K562 (cell line): ENCODE results near the gene PFDN2. TPM values are rescaled to one million over a fixed set of nuclear protein-coding genes. Genes with fewer than 3 reads are reported as not detected.

Source experiments
- C11orf30 ChIP-seq: fragments of 450-650 bp; IDR thresholded peaks from 2 replicates; pipeline ENCODE4 v1.6.1; 2016; ENCODE audit warnings: low read depth, mild to moderate bottlenecking
- HCFC1 ChIP-seq: IDR thresholded peaks from 2 replicates; pipeline ENCODE4 v1.6.1; 2012; ENCODE audit warnings: low read depth, low read length, improper control_type of control experiment
- NCOR1 ChIP-seq: fragments of 450-650 bp; IDR thresholded peaks from 2 replicates; pipeline ENCODE4 v1.6.1; 2016; ENCODE audit warnings: mild to moderate bottlenecking, moderate library complexity
- NFIX ChIP-seq: fragments of 250-450 bp; sonication (Bioruptor Pico); IDR thresholded peaks from 2 replicates; pipeline ENCODE4 v1.4.0; 2020; ENCODE audit warnings: low read depth, mild to moderate bottlenecking, moderate library complexity
- NRF1 ChIP-seq, 2 experiments: fragments of 450-650 bp; IDR thresholded peaks in 1 of 2; conservative IDR thresholded peaks in 1 of 2; 2 replicates each; pipeline ENCODE4 v1.6.1; 2014; ENCODE audit warnings: mild to moderate bottlenecking in 2 of 2
- REST ChIP-seq, 2 experiments: fragments of 450-650 bp; formaldehyde crosslinking in 1 of 2; IDR thresholded peaks; 2 replicates each; pipeline versions ENCODE4 v1.4.0 to v1.6.1; 2014 to 2020; ENCODE audit warnings: mild to moderate bottlenecking in 2 of 2, borderline replicate concordance in 1 of 2, low read depth in 1 of 2
- ZC3H11A ChIP-seq: IDR thresholded peaks from 2 replicates; pipeline ENCODE4 v1.6.1; 2012; ENCODE audit warnings: low read depth, low read length, improper control_type of control experiment
- ZNF232 ChIP-seq: sonication (generic); formaldehyde crosslinking; IDR thresholded peaks from 2 replicates; pipeline ENCODE4 v1.8.0; 2022; ENCODE audit warnings: mild to moderate bottlenecking, missing genetic modification reagents
- ZNF518B ChIP-seq: fragments of 250-450 bp; sonication (Bioruptor Pico); IDR thresholded peaks from 2 replicates; pipeline ENCODE4 v1.5.0; 2021; ENCODE audit warnings: mild to moderate bottlenecking, moderate library complexity
- polyA plus RNA-seq, 8 experiments: library from polyadenylated mRNA; depleted of rRNA in 4 of 8; stranded (reverse) in 5 of 8; unstranded in 3 of 8; fragments of >200 nt; fragmentation: Nextera tagmentation in 2 of 8; fragmentation: Illumina TruSeq in 1 of 8; extraction: Ambion mirVana in 2 of 8; extraction: Trizol in 1 of 8; gene quantifications; 2 replicates each; pipeline versions ENCODE4 v1.2.1 to v1.2.3, GENCODE V29; 2011 to 2014; ENCODE audit warnings: inconsistent platforms in 1 of 8, missing spikeins in 1 of 8
- total RNA-seq, 7 experiments: library from RNA; depleted of rRNA in 6 of 7; stranded (reverse); fragments of >200 nt in 6 of 7; fragmentation: Illumina TruSeq in 2 of 7; extraction: Trizol in 2 of 7; gene quantifications; 2 replicates each; pipeline versions ENCODE4 v1.2.1 to v1.2.3, GENCODE V29; 2011 to 2021; ENCODE audit warnings: low replicate concordance in 1 of 7

The PFDN2 gene
- total and polyA plus RNA-seq, 9 of the 15 experiments (the other 6 are each of a cell fraction or from before 2014, with no cell fraction given): 50.2 to 361 (median 144) TPM

- no peak for TF ChIP-seq REST (IDR thresholded peaks at IDR 0.05; ENCODE audit: borderline replicate concordance)
- TF ChIP-seq REST (CRISPR knock-in tag; IDR thresholded peaks at IDR 0.05; ENCODE audit: low read depth): 0 out of 2 replicates have a peak, but pooled peaks have one; percentile 67
- TF ChIP-seq NRF1 (conservative IDR thresholded peaks at IDR 0.05 in 1 of 2, IDR thresholded peaks at IDR 0.05 in 1 of 2): peak; percentile 79 to 85
- TF ChIP-seq ZNF518B (CRISPR knock-in tag): no peak
- TF ChIP-seq NFIX: no peak
- no peak for TF ChIP-seq ZNF232
- peak; percentile 65; the same call in 1 of the 2 replicates for TF ChIP-seq HCFC1
- TF ChIP-seq ZC3H11A: no peak
- peak; percentile 90 for TF ChIP-seq C11orf30
- no peak for TF ChIP-seq NCOR1
Observed at GRCh38 chr1:161117759-161118581, at the start of gene PFDN2, which contains the start of gene NIT1 (continued).
